Measurements from ENCODE around the gene FBXO30.

Gene FBXO30

GRCh38 chr6:145814501-145815308, at the start of gene FBXO30:
TSS of gene FBXO30 (minus strand) at chr6:145814795. CDS start at chr6:145806405, 8,390 bp downstream.
- DNase-seq = peak; percentile 91

GRCh38 chr6:145863988-145864616, 49.5 kb upstream of the FBXO30 start:
- no peak for DNase-seq

- DNase-seq = no peak
These were observed 48.8 kb upstream of the FBXO30 start for GRCh38 chr6:145863366-145863765.

GRCh38 chr6:145860562-145860961, 46.0 kb upstream of the FBXO30 start:
- no peak for DNase-seq

GRCh38 chr6:145850671-145851070, 36.1 kb upstream of the FBXO30 start:
- DNase-seq = no peak

- DNase-seq = no peak
These were observed 33.9 kb upstream of the FBXO30 start for GRCh38 chr6:145848541-145848940.

- DNase-seq = no peak
These were observed 31.0 kb upstream of the FBXO30 start for GRCh38 chr6:145845557-145845956.

GRCh38 chr6:145844933-145845540, 30.4 kb upstream of the FBXO30 start:
- peak; percentile 4 for DNase-seq

GRCh38 chr6:145842693-145843546, 28.3 kb upstream of the FBXO30 start:
- no peak for DNase-seq

- no peak for DNase-seq
These were observed 27.1 kb upstream of the FBXO30 start for GRCh38 chr6:145841668-145842067.

- DNase-seq = no peak
These were observed 25.1 kb upstream of the FBXO30 start for GRCh38 chr6:145839653-145840052.

GRCh38 chr6:145838305-145838704, 23.7 kb upstream of the FBXO30 start:
- DNase-seq = peak; percentile 5

- peak; percentile 56 for DNase-seq
These were observed 22.2 kb upstream of the FBXO30 start for GRCh38 chr6:145836772-145837171.

- DNase-seq = peak; percentile 77
These were observed 21.6 kb upstream of the FBXO30 start for GRCh38 chr6:145836170-145836569.

GRCh38 chr6:145830612-145831011, 16.0 kb upstream of the FBXO30 start:
- DNase-seq = no peak

GRCh38 chr6:145829950-145830349, 15.4 kb upstream of the FBXO30 start:
- peak; percentile 18 for DNase-seq

GRCh38 chr6:145829102-145829501, 14.5 kb upstream of the FBXO30 start:
- no peak for DNase-seq

GRCh38 chr6:145824344-145824743, 9.7 kb upstream of the FBXO30 start:
- DNase-seq = no peak

GRCh38 chr6:145823328-145823944, 8.8 kb upstream of the FBXO30 start:
- no peak for DNase-seq

- no peak for DNase-seq
These were observed 7.9 kb upstream of the FBXO30 start for GRCh38 chr6:145822456-145822855.

- DNase-seq = no peak
These were observed 5.4 kb upstream of the FBXO30 start for GRCh38 chr6:145819994-145820393.

- no peak for DNase-seq
These were observed 4.2 kb upstream of the FBXO30 start for GRCh38 chr6:145818796-145819195.

GRCh38 chr6:145816392-145816791, 1.8 kb upstream of the FBXO30 start:
- DNase-seq = no peak

Data from EL (cell line).